GM12891 (cell line): ENCODE data around the gene PMPCA.

Source experiments
- POLR2A ChIP-seq: IDR thresholded peaks from 2 replicates; pipeline ENCODE4 v1.6.1; 2011; ENCODE audit warnings: low read depth, low read length, control low read depth
- POLR2AphosphoS5 ChIP-seq: IDR thresholded peaks from 2 replicates; pipeline ENCODE4 v1.6.1; 2011; ENCODE audit warnings: low read depth, low read length, control low read depth
- TAF1 ChIP-seq: IDR thresholded peaks from 2 replicates; pipeline ENCODE4 v1.6.1; 2011; ENCODE audit warnings: low read depth, low read length, control low read depth

DNA sequence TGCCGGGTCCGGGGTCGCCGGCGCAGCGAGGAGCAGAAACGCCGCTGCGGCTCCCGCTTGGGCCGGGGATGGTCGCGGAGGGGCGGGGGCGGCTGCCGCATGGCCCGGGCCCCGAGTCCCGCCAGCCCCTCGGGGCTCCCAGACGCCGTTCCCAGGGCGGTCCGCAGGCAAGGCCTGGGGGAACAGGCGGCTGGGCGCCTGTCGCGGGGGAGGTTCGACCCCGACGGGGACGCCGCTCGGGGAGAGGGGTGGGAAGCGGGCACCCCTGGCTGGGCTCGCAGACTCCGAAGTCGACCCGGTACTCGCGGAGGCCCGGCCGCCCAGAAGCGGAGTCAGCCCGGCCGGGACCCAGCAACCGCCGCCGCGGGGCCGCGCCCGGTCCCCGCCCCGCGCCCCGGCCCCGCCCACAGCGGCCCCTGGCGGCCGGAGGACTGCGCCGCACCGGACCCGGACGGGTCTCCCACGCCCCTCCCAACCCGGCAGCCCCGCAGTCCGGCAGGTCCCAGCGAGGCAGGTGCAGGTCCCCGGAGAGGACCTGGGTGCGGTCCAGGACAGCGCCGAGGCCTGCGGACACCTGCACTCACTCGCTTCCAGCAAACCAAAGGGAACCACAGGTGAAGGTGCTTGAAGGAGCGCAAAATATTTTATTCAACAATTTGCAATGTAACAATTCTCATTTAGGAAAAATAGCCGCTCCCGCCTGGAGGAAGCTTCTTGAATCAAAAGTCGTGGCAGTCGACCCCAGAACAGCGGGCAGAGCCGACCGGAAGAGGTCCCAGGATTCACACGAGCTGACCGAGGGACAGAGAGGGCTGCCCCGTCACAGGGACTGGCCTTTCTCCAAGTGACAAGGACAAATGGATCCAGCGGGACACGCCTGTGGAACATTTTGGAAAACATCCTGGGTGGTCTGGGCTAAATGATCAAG lies 29.3 kb downstream of the PMPCA start, which contains the start of gene INPP5E:
- TF ChIP-seq POLR2A (peak; percentile 70), POLR2AphosphoS5 (peak; percentile 49; the same call in 1 of the 2 replicates), TAF1 (no peak)
